HG03439 (cell line): Measurements from ENCODE around the gene WDR38.

ENCODE experiments used
- ATAC-seq: cut with Tn5 transposase; IDR thresholded peaks from one replicate; pipeline ENCODE4 v1.9.1; 2021; ENCODE audit warnings: mild to moderate bottlenecking, moderate library complexity; ENCODE audit not compliant: unreplicated experiment

WDR38 gene

GRCh38 chr9:124880501-124880900 lies 27.2 kb downstream of the WDR38 start:
- ATAC-seq, result no peak

- ATAC-seq, result no peak
Measured at GRCh38 chr9:124881138-124881743, 28.0 kb downstream of the WDR38 start.

- ATAC-seq, result no peak
Measured at GRCh38 chr9:124882231-124882630, 29.0 kb downstream of the WDR38 start.

GRCh38 chr9:124884376-124884775 lies 31.1 kb downstream of the WDR38 start:
- ATAC-seq, result no peak

GRCh38 chr9:124885551-124885950 lies 32.3 kb downstream of the WDR38 start:
- ATAC-seq, result no peak

GRCh38 chr9:124886461-124886860 lies 33.2 kb downstream of the WDR38 start:
- ATAC-seq, result no peak

GRCh38 chr9:124886866-124887492 lies 33.7 kb downstream of the WDR38 start:
- ATAC-seq, result no peak

- ATAC-seq, result no peak
Measured at GRCh38 chr9:124887832-124888231, 34.6 kb downstream of the WDR38 start.

GRCh38 chr9:124889006-124889405 lies 35.7 kb downstream of the WDR38 start:
- no peak for ATAC-seq

GRCh38 chr9:124890179-124890578 lies 36.9 kb downstream of the WDR38 start:
- ATAC-seq, result no peak

GRCh38 chr9:124894035-124894740 lies 40.9 kb downstream of the WDR38 start:
- ATAC-seq, result no peak

GRCh38 chr9:124894741-124895170 lies 41.5 kb downstream of the WDR38 start:
- ATAC-seq, result no peak

GRCh38 chr9:124897570-124898460 lies 44.6 kb downstream of the WDR38 start:
- ATAC-seq, result no peak

- no peak for ATAC-seq
Measured at GRCh38 chr9:124899845-124900244, 46.6 kb downstream of the WDR38 start.

- no peak for ATAC-seq
Measured at GRCh38 chr9:124906966-124907365, 53.7 kb downstream of the WDR38 start.
